Pons (tissue), 1 donor: ENCODE results near the gene UBE2D1.
A peak's percentile ranks its signal among the peaks of the same experiment; 100 is the strongest.

Source experiments
- DNase-seq: peaks from one replicate; pipeline ENCODE4 v3.0.0-alpha.2; 2016; ENCODE audit warnings: low spot score

UBE2D1 gene

GRCh38 chr10:58334817-58335305 lies at the start of gene UBE2D1:
Gene UBE2D1, plus strand, starts transcription at chr10:58335006. Its CDS starts 196 bp downstream, at chr10:58335202.
- DNase-seq, result peak; percentile 67

- peak; percentile 56 for DNase-seq
These were observed 43.1 kb upstream of the UBE2D1 start for GRCh38 chr10:58291538-58292174.

GRCh38 chr10:58293989-58294388 lies 40.8 kb upstream of the UBE2D1 start:
- DNase-seq, result no peak

GRCh38 chr10:58299580-58299979 lies 35.2 kb upstream of the UBE2D1 start:
- peak; percentile 51 for DNase-seq

GRCh38 chr10:58300676-58301075 lies 34.1 kb upstream of the UBE2D1 start:
- no peak for DNase-seq

GRCh38 chr10:58302254-58302653 lies 32.6 kb upstream of the UBE2D1 start:
- no peak for DNase-seq

- no peak for DNase-seq
These were observed 30.6 kb upstream of the UBE2D1 start for GRCh38 chr10:58304099-58304633.

- DNase-seq, result no peak
These were observed 29.0 kb upstream of the UBE2D1 start for GRCh38 chr10:58305821-58306220.

- no peak for DNase-seq
These were observed 27.1 kb upstream of the UBE2D1 start for GRCh38 chr10:58307676-58308075.

GRCh38 chr10:58311026-58311425 lies 23.8 kb upstream of the UBE2D1 start:
- no peak for DNase-seq

- no peak for DNase-seq
These were observed 17.9 kb upstream of the UBE2D1 start for GRCh38 chr10:58316874-58317273.

- DNase-seq, result no peak
These were observed 16.5 kb upstream of the UBE2D1 start for GRCh38 chr10:58318346-58318745.

- peak; percentile 65 for DNase-seq
These were observed 15.2 kb upstream of the UBE2D1 start for GRCh38 chr10:58319599-58319998.

- no peak for DNase-seq
These were observed 14.3 kb upstream of the UBE2D1 start for GRCh38 chr10:58320351-58321049.

GRCh38 chr10:58322072-58322834 lies 12.6 kb upstream of the UBE2D1 start:
- DNase-seq, result no peak

GRCh38 chr10:58322835-58323209 lies 12.0 kb upstream of the UBE2D1 start:
- no peak for DNase-seq

GRCh38 chr10:58326967-58327381 lies 7.8 kb upstream of the UBE2D1 start:
- no peak for DNase-seq

GRCh38 chr10:58328233-58328632 lies 6.6 kb upstream of the UBE2D1 start:
- no peak for DNase-seq

GRCh38 chr10:58330431-58330830 lies 4.4 kb upstream of the UBE2D1 start:
- no peak for DNase-seq

- no peak for DNase-seq
These were observed 3.2 kb upstream of the UBE2D1 start for GRCh38 chr10:58331646-58332045.

- DNase-seq, result peak; percentile 39
These were observed 650 bp downstream of the UBE2D1 start for GRCh38 chr10:58335306-58336005.

- DNase-seq, result no peak
These were observed 1.4 kb downstream of the UBE2D1 start for GRCh38 chr10:58336242-58336641.
